Fibroblast of the conjunctiva (primary cell): ENCODE data around the gene ZER1.

Experiments used
- DNase-seq: peaks from one replicate; pipeline ENCODE4 v3.0.0-alpha.2; 2010; ENCODE audit warnings: low read depth

Gene ZER1

DNA sequence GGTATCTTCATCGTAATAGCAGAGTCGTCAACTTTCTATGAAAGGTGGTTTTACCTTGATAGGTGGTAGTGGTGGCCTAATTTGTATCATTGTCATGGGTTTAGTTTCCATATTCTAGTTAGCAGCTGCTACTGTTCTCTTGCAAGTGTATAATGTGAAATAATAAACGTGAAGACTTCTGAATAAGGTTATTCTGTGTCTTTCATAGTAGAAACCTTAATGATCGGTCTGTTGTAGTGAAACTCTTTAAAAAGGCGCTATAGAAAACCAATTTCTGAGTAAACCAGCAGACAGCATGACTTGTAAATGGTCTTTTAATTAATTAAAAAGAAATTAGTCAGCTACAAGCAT lies 81.1 kb downstream of the ZER1 start:
- no peak for DNase-seq

DNA sequence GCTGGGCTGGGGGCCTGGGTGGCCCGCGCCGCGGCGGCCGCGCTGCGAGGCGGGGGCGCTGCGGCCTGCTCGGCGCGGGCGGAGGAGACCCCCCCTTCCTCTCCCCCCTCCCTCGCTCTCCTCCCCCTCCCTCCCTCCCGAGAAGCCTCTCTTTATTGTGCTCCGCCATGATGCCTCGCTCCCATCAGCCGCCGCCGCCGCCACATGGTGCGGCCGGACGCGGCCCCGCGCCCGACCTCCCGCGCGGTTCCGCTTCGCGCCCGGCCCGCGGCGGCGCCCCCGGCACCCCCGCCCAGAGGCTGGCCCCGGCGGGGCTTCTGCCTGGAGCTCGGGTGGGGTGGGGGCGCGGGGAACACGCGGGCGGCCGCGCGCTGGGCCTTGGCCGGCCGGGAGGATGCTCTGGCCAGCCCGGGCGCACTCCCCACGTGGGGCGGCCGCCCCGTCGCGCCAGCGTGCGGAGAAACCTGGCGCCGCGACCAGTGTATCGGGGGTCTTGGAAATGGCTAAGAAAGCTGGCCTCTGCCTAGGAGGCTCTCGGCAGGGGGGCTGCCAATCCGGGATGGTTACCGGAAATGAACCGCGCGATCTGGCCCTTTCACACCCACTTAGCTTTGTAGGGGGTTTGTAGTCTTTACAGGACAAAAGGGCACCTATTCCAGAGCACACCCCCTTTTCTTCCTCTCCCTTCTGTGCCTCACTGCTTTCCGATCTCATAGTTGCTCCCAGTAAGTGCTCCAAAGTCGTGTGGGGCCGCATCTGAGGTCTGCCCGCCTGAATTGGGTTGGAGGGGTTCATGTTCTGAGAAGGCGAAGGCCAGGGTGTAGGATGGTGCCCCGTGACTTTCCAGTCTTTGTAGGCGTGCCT lies 81.7 kb downstream of the ZER1 start:
- no peak for DNase-seq

DNA sequence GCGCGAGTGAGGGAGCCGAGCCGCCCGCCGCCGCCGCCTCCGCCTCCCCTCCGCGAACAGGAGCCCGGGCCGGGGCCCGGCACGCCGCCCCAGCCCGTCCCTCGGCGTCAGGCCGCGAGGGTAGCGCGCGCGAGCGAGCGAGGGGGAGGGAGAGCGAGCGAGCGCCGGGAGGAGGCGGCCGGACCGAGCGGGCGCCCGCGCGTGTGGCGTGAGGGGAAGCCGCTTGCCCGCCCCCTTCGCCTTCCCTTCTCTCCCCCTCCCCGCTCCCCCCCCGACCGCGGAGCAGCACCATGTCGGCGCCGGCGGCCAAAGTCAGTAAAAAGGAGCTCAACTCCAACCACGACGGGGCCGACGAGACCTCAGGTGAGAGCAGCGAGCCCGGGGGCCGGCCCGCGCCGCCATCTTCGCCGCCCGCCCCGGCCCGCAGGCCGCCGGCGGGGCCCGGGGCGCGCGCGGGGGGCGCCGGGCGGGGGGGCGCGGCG lies 82.4 kb downstream of the ZER1 start:
- DNase-seq: no peak

DNA sequence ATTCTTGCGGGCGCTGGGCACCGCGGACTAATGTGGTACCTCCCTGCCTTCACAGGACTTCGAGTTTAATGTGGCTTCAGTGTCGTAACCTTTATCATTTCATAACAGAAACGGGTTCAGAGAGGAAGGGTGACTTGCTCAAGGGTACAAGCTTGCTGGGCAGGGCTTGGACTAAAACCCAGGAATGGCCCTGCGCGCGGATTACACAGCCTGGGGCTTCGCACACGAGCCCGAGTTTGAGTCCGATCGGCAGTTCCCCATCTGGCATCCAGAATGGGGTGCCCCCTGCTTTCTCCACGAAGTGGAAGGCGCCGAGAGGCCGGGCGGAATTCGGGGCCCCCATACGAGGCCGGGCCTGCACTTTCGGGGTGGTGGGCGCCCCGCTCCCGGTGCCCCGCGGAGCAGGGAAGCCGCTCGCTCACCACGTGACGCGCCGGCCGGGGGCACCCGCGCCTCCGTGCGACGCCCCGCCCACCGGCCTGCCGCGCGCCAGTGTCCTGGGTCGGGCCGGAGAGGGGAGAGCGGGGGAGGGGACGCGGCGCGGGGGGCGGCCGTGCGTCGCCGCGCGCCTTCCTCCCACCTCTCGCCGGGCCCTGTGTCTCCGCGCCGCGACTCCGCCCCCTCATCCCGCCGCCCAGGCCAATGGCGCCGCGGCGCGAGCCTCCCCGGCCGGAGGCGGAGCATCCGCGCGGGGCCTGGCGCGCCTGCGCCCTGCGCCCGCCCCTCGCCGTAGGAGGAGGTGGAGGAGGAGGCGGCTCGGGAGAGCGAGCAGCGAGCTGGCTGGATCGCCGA lies 83.0 kb downstream of the ZER1 start, which contains the start of gene SET:
SET (plus strand) TSS at position 722 of the 792 bp plus-strand sequence. CDS start 361 bp downstream, outside the sequence.
- DNase-seq: peak; percentile 86

DNA sequence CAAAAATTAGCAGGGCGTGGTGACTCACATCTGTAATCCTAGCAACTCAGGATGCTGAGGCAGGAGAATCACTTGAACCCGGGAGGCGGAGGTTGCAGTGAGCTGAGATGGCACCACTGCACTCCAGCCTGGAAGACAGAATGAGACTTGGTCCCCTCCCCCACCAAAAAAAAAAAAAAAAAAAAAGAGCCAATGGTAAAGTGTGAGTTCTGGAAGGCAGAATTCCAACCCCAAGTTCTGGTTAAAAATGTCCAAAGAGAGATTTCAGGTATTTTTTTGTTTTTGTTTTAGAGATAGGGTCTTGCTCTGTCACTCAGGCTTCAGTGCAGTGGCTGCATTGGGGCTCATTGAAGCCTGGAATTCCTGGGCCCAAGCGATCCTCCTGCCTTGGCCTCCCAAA lies 84.3 kb downstream of the ZER1 start:
- no peak for DNase-seq

DNA sequence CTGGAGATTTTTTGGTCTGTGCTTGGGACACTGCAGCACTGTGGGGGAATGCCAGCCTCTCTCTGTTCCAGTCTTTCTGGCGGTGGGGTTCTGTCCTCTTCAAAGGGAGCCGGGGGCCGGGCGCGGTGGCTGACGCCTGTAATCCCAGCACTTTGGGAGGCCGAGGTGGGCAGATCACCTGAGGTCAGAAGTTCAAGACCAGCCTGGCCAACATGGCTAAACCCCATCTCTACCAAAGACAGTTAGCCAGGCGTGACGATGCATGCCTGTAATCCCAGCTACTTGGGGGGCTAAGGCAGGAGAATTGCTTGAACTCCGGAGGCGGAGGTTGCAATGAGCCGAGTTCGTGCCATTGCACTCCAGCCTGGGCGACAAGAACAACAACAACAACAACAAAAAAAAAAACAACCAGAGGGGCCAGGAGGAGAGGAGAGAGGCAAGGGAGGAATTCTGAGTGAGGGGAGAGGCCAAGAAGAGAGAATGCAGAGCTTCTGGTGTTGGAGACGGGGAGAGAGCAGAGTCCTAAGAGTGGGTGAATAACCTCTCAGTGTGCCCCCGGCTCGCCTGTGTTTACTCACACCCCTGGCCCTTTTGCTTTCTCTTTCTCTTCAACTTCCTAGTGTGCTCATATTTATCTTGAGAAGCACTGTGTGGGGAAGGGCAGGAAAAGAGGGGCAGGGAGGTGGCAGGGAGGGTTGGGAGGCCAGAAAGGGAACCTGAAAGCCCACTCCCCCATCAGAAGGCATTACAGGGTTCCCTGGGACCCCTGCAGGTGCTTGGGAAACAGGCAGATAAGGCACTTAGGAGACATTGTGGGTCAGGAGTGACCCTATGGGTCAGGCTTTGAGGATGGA lies 85.9 kb downstream of the ZER1 start:
- DNase-seq: no peak

DNA sequence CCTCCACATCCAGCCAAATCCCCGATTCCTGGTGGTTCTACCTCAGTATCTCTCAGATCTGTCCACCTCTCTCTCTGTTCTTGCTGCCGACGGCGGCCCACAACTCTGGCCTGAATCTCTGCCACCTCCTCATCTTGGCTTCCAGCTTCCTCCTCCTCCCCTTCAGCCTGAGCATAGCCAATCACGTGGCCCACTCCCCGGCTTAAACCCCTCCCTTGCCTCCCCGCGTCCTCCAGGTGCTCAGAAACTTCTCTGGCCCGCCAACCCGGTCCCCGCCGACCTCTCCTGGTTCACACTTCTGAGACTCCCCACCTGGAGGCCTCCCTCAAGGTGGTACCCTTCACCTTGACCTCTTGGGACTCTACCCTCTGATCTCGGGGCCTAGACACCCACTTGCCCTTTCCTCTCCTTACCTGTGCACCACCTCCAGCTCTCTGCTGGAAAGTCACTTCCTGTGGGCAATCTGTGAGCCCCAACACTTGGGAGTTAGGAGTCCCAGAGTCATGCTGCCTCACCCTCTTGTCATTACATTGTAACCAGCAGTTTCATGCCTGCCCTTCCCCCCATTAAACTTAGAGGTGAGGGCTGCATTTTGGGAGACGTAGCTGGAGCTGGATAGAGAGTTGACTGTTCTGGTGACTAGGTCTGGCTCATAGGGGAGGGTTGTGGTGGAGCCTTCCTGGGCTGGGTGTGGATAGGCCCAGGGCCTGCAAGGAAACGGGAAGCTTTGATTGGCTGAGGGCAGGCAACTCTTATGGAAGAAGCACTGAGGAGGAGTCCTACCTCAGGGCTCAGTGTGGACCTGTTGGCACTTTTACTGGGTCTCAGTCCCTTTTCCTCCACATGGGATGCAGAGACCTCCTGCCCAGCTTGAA lies 87.2 kb downstream of the ZER1 start:
- DNase-seq: no peak

DNA sequence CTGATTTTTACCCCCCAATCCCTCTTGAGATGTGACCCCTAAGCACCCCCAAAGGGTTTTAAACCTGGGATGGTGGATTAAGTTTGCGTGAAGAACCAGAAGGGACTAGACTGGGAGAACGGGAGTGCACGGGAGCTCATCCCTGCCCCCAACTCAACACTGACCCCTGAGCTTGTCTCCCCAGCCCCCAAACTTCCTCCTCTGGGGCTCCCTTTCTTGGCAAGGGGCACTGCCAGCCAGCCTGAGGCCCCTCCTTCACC lies 87.7 kb downstream of the ZER1 start:
- DNase-seq: no peak

DNA sequence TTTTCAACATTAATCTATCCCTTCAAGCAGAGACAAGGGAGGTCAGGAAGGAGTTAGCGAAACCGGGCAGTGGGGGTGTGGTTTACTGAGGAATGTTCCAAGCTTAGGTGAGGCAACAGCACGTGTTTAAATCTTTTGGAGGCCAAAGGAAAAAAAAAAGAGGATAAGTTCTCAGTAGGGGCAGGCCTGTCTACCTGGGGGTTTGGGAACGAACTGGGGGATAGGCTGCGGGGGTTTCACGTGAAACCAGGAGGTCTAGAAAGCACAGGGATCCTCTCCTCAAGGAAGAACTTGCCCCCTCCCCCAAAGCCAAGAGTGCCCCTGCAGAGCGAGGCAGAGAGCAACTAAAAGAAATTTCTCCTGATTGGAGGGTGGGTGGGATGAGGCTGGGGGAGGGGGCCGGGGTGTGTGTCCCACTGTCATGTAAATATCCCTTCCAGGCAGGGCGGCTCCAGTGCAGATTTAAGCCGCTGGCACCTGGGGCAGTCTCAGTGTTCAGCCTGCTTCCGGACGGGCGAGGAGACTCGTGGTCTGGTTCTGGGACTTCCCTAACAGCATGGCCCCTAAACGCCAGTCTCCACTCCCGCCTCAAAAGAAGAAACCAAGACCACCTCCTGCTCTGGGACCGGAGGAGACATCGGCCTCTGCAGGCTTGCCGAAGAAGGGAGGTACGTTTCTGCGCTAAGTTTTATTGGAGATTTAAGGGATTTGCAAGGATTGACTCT lies 88.2 kb downstream of the ZER1 start:
- no peak for DNase-seq
